Endodermal cell (in vitro differentiated cells): Measurements from ENCODE around the gene RFPL3. TPM values are rescaled to one million over a fixed set of nuclear protein-coding genes. Genes with fewer than 3 reads are reported as not detected.
A peak's percentile ranks its signal among the peaks of the same experiment; 100 is the strongest.

Experiments
- DNase-seq: peaks from one replicate; pipeline ENCODE4 v3.0.0-alpha.2; 2017
- H3K27ac ChIP-seq: 2 replicates; pipeline ENCODE4 v1.5.1; 2013; ENCODE audit warnings: mild to moderate bottlenecking, low read depth, low read length, moderate library complexity
- H3K27me3 ChIP-seq: 2 replicates; pipeline ENCODE4 v1.6.1; 2013; ENCODE audit warnings: mild to moderate bottlenecking, low read length, moderate library complexity; ENCODE audit not compliant: insufficient read depth, control insufficient read depth, poor library complexity, severe bottlenecking
- H3K36me3 ChIP-seq: 2 replicates; pipeline ENCODE4 v1.7.0; 2013; ENCODE audit warnings: mild to moderate bottlenecking, low read length, moderate library complexity; ENCODE audit not compliant: control insufficient read depth, insufficient read depth
- H3K4me1 ChIP-seq: one replicate; pipeline ENCODE4 v1.7.0; 2013; ENCODE audit warnings: low read length; ENCODE audit not compliant: control insufficient read depth, insufficient read depth
- H3K4me3 ChIP-seq: 2 replicates; pipeline ENCODE4 v1.5.1; 2013; ENCODE audit warnings: mild to moderate bottlenecking, low read length, moderate library complexity
- H3K9ac ChIP-seq: 2 replicates; pipeline ENCODE4 v1.6.1; 2013; ENCODE audit warnings: mild to moderate bottlenecking, low read length, moderate library complexity; ENCODE audit not compliant: poor library complexity, severe bottlenecking; ENCODE audit errors: extremely low read depth
- H3K9me3 ChIP-seq: 2 replicates; pipeline ENCODE4 v1.6.1; 2013; ENCODE audit warnings: mild to moderate bottlenecking, low read length, moderate library complexity; ENCODE audit not compliant: control insufficient read depth
- H3K27ac Mint-ChIP-seq: 2 replicates; pipeline ENCODE4 v1.8.0; 2020; ENCODE audit warnings: mixed read lengths
- H3K27me3 Mint-ChIP-seq: 2 replicates; pipeline ENCODE4 v1.8.0; 2021; ENCODE audit warnings: mild to moderate bottlenecking, mixed read lengths; ENCODE audit not compliant: insufficient read depth
- H3K36me3 Mint-ChIP-seq: 2 replicates; pipeline ENCODE4 v1.8.0; 2020; ENCODE audit warnings: low read depth, mixed read lengths
- H3K4me1 Mint-ChIP-seq: 2 replicates; pipeline ENCODE4 v1.8.0; 2020; ENCODE audit warnings: mixed read lengths
- H3K4me3 Mint-ChIP-seq: 2 replicates; pipeline ENCODE4 v1.8.0; 2020; ENCODE audit warnings: mild to moderate bottlenecking, moderate library complexity, mixed read lengths
- H3K9me3 Mint-ChIP-seq: 2 replicates; pipeline ENCODE4 v1.8.0; 2020; ENCODE audit warnings: mild to moderate bottlenecking, mixed read lengths
- CTCF ChIP-seq: fragments of 200-600 bp; sonication (generic); conservative IDR thresholded peaks from 2 replicates; pipeline ENCODE4 v1.5.0; 2021; ENCODE audit warnings: antibody characterized with exemption, mild to moderate bottlenecking
- WGBS, 2 experiments: methylation state at CpG; one replicate each; pipeline versions ENCODE4 v1.1.5 to v1.1.7; 2013; ENCODE audit warnings: missing lambda C conversion rate in 2 of 2, mixed read lengths in 1 of 2; ENCODE audit not compliant: insufficient coverage in 1 of 2, insufficient read length in 1 of 2; 5-methylcytosine and 5-hydroxymethylcytosine counted together
- total RNA-seq, 2 donors: library from RNA; stranded (reverse); fragmentation: NEBNext Ultra II Directional in 1 of 2; extraction: Animal tissue kit (Norgen Biotek cat#: 25700) in 1 of 2; gene quantifications; 2 replicates in 1 of 2; 3 replicates in 1 of 2; pipeline ENCODE4 v1.2.1, GENCODE V29; 2021

The RFPL3 gene
- total RNA-seq, 2 donors from 2014 or later = not detected

GRCh38 chr22:32323513-32324164 is 34.0 kb upstream of the RFPL3 start:
- H3K27me3 Mint-ChIP-seq = peaks cover 13% of the 10 kb centered on the region
- Histone ChIP-seq H3K27ac (no peak overlapping the region), H3K9ac (no peak overlapping the region), H3K4me1 (no peaks in the 10 kb centered on the region), H3K27me3 (no peaks in the 10 kb centered on the region), H3K4me3 (no peak overlapping the region), H3K36me3 (no peaks in the 10 kb centered on the region), H3K9me3 (no peaks in the 10 kb centered on the region)
- no peak overlapping the region for H3K4me3 Mint-ChIP-seq
- H3K4me1 Mint-ChIP-seq = peaks cover 9% of the 10 kb centered on the region
- WGBS, 2 experiments = 89 to 90% methylated on average over 4 to 9 of the region's 11 CpGs
- DNase-seq = peak; percentile 37
- no peak overlapping the region for H3K27ac Mint-ChIP-seq
- peaks cover 6% of the 10 kb centered on the region for H3K9me3 Mint-ChIP-seq
- peaks cover 2% of the 10 kb centered on the region for H3K36me3 Mint-ChIP-seq
- TF ChIP-seq CTCF = no peak

GRCh38 chr22:32324505-32325415 is 32.9 kb upstream of the RFPL3 start:
- Histone ChIP-seq H3K9me3 (no peaks in the 10 kb centered on the region), H3K4me1 (no peaks in the 10 kb centered on the region), H3K36me3 (no peaks in the 10 kb centered on the region), H3K27me3 (no peaks in the 10 kb centered on the region), H3K27ac (no peak overlapping the region), H3K4me3 (no peak overlapping the region), H3K9ac (no peak overlapping the region)
- Mint-ChIP-seq H3K27me3 (peaks cover 8% of the 10 kb centered on the region), H3K36me3 (no peaks in the 10 kb centered on the region), H3K4me3 (no peak overlapping the region), H3K4me1 (peaks cover 8% of the 10 kb centered on the region), H3K9me3 (peaks cover 4% of the 10 kb centered on the region), H3K27ac (no peak overlapping the region)
- TF ChIP-seq CTCF = no peak
- peak; percentile 38 for DNase-seq
- 88 to 94% methylated on average over 14 to 26 of the region's 26 CpGs for WGBS, 2 experiments

GRCh38 chr22:32325416-32325801 is 32.3 kb upstream of the RFPL3 start:
- Mint-ChIP-seq H3K4me1 (peaks cover 3% of the 10 kb centered on the region), H3K27ac (no peak overlapping the region), H3K4me3 (no peak overlapping the region), H3K9me3 (peaks cover 4% of the 10 kb centered on the region), H3K36me3 (no peaks in the 10 kb centered on the region), H3K27me3 (peaks cover 8% of the 10 kb centered on the region)
- no peaks in the 10 kb centered on the region for H3K27me3 ChIP-seq
- H3K9ac ChIP-seq = no peak overlapping the region
- TF ChIP-seq CTCF = no peak
- H3K4me3 ChIP-seq = no peak overlapping the region
- no peaks in the 10 kb centered on the region for H3K4me1 ChIP-seq
- H3K9me3 ChIP-seq = no peaks in the 10 kb centered on the region
- DNase-seq = peak; percentile 59
- no peak overlapping the region for H3K27ac ChIP-seq
- 93 to 94% methylated on average over 6 to 9 of the region's 9 CpGs for WGBS, 2 experiments
- H3K36me3 ChIP-seq = no peaks in the 10 kb centered on the region
